GM21529 (cell line): ENCODE results near the gene ATP8A2.

Experiments
- ATAC-seq: cut with Tn5 transposase; IDR thresholded peaks from one replicate; pipeline ENCODE4 v1.9.1; 2021; ENCODE audit not compliant: unreplicated experiment

ATP8A2 gene

GRCh38 chr13:25844559-25845434, 473.0 kb downstream of the ATP8A2 start:
- no peak for ATAC-seq

DNA sequence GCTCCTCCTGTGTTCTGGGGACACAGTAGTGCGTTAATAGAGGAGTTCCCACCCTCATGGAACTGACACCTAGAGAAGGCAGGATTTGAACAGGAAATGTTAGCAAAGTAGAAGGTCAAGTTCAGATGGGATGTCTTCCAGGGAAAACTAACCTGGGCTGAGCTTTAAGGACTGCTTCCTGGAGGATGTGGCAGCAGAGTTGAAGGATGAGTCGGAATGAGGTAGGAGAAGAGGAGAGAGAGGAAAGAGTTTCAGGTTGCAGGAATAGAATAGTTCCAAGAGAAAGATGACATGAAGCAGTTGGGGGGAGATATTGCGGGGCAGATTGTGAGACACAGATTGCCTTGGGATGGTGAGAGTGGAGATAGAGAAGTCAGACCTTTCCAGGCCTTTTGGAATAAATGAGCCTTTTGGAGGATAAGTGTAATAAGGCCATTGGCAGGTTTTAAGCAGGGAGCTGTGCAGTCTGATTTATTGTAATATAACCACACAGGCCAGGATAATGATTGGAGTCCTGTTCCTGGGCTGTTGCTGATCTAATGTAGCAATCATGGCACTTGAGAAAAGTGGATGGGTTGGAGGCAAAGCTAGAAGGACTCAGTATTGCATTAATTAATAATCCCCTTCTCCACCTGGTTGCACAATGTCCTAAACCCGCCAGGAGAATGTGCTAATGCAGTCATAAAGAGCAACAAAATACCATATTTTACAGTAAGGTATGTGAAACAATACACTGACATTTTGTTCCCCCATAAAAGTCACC, 474.6 kb downstream of the ATP8A2 start:
- no peak for ATAC-seq

DNA sequence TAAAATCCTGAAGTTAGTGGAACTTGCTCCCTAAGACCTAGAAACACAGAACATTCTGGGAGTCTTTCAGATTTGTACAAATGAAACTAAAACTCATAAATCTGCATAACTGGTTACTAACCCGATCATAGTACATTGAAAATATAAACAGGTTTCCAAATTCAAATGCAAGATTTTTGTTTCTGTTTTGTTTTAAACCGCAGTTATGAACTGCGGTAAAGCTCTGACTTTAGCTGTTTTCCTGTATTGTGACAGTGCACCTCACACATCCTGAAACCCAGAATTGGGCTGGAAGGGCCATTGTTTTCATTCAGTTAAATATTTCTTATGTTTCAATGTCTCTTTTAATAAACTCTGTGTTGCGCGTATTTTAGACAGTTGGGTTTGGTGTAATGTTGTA, 475.4 kb downstream of the ATP8A2 start:
- ATAC-seq = no peak

GRCh38 chr13:25847635-25848626, 476.2 kb downstream of the ATP8A2 start:
- ATAC-seq = no peak

GRCh38 chr13:25848812-25849745, 477.3 kb downstream of the ATP8A2 start:
- no peak for ATAC-seq

DNA sequence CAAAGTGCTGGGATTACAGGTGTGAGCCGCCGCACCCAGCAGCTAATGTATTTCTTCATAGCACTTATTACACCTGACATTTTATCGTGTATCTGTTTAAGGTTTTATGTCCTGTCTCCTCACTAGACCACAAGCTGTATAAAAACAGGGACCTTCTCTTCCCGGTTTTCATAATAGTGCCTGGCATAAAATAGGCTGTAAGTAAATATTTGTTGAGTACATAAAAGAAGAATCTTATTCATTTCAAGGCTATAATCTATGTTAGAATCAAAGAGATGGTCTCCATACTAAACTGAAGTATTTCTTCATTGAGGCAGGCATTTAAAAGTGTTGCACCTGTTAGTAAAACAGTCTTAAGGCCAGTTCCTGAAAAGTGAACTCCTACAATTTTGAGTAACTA, 486.1 kb downstream of the ATP8A2 start:
- no peak for ATAC-seq

GRCh38 chr13:25859528-25859927, 487.8 kb downstream of the ATP8A2 start:
- no peak for ATAC-seq

DNA sequence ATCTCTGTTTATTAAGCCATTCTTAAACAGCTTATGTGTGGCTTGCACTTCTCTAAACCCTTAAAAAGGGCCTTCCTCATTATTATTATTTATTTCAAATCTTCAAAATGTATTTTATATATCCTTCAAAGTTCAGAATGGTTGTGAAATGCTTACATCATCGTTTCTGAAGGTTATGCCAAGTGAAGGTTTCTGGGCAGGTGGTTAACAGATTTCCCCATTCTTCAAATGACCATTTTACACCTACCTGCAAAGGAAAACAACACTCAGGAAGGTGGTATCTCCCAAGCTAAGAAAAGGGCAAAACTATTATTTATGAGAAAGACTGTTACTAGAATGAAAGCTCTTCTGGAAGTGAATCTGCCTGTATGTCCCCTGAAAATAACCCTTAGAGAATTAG, 488.5 kb downstream of the ATP8A2 start:
- ATAC-seq = no peak

DNA sequence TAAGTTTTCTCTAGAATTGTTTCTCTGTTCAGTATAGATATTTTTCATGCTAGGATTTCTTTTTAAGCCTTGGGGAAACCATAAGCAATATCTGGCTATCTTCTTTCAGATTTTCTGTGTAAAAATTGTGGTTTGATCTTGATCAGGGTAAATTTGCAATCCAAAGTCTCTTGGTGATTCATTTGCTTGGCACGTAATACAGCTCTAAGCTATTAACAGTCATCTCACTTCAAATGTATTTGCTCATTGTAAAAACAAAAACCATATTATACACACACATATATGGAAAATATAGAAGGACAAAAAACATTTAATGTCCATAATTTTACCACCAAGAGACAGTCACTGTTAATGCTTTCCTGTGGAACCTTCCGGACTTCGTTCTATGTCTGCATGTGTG, 489.1 kb downstream of the ATP8A2 start:
- no peak for ATAC-seq

DNA sequence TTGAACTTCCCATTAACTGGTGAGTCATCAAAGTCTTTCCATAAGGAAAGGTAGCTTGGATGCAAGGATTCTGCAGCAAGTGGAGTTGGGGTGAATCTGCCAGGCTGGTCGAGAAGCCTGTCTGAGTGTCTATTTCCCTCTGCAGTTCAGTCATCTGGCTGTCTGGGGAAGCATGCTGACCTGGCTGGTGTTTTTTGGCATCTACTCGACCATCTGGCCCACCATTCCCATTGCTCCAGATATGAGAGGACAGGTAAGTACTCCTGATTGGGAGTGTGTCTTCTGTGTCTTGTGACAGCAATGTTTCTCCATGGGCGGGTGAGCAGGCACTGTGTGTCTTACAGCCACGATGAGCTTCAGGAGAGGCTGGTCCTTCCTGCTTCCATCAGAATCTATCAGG, 490.4 kb downstream of the ATP8A2 start:
- no peak for ATAC-seq

DNA sequence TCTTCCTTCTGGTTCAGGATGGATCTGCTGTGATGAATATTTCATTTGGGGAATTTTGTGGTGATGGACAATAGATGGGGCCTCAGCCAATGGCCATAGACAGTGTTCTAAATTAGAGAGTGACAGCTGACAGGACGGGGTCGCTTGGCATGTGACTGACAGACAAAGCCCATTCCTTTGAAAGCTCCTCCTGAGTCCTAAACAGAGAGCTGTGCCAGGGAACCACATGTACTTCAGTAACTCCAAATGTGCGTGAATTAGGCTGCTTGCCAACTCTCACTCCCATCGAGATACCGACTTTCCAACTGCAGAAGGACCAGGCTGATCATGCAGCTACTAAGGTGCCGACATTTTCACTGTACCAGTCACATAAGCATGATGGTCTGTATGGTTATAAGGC, 492.3 kb downstream of the ATP8A2 start:
- ATAC-seq = no peak

- ATAC-seq = no peak
Observed at GRCh38 chr13:25864936-25865335, 493.2 kb downstream of the ATP8A2 start.

- ATAC-seq = no peak
Observed at GRCh38 chr13:25865391-25865790, 493.6 kb downstream of the ATP8A2 start.

DNA sequence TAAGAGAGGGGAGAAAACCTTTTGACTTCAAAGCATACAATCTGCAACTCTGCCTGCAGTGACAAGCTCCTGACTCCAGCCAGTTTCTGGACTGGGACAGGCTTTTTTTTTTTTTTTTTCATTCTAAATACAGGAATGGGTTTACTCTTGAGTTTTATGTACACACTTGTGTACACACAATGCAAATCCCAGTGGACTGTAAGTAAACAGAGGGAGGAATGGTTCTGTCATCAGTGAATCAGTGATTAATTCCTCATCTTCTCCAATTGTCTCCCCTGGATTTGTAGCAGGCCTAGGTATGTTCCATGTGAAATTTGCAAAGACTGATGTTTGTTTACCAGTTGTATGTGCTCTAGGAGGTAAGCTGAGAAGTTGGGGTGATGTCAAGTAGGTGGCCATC, 495.3 kb downstream of the ATP8A2 start:
- no peak for ATAC-seq

DNA sequence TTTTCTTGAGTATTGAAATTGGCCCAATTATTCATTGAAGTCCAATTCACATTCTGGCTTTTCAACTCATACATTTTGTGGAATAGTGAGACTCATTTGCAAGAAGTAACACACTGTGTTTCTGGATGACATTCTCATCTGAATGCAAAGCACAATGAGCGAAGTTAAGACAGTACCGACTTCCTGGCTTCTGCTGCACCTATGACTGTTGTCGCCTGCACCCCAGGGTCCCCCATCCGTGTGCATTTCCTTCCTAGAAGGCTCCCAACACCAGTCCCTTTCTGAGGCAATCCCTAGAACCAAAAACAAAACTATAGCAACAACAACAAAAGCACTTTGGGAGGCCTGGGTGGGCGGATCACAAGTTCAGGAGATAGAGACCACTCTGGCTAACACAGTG, 496.7 kb downstream of the ATP8A2 start:
- no peak for ATAC-seq

DNA sequence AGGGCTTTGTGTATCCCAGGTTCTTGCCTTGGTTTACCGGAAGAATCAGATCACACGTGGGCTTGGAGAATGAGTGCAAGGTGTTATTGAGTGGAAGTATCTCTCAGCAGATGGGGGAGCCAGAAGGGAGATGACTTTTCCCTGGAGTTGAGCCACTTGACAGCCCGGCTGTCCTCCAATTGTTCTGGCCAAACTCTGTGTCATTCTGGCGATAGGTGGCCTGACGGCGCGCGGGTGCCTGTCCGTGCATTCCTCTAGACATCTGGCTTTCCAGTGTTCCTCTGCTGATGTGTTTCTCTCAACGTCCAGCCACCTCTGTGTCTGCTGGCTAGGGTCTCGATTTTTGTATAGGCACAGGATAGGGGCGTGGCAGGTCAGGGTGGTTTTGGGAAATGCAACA, 498.2 kb downstream of the ATP8A2 start:
- no peak for ATAC-seq

DNA sequence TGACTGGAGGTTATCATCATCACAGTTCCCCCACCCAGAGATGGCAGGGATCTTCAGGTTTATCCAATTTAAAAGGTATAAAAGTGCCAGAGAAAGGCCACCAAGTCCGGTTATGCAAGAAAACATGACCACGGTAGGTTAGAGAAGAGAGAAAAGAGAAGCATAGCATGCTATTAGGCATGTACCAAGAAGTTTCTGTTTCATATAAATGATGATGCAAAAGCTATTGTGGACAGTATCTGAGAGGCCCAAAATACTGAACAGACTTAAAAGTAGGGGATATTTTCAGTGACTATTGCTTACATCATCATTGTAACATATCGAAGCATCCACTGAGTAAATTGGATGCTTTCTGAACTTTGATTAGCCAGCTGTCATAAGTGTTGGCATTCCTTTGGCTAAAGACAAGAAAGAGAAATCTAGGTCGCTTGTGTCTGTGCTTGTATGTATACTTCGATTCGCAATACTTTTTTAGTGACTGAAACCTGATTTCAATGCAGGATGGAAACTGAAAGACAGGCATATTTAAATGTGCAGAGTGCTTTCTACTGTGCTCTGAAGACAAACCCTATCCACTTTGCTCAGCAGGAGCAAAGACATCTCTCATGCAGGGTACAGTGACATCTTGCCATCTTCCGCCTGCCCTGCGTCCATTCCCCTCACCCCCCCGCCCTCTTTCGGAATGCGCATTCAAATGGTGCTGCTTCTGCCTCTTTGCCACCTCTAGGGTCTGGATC, 499.8 kb downstream of the ATP8A2 start:
- ATAC-seq = no peak

- ATAC-seq = no peak
Observed at GRCh38 chr13:25872481-25873241, 500.9 kb downstream of the ATP8A2 start.

DNA sequence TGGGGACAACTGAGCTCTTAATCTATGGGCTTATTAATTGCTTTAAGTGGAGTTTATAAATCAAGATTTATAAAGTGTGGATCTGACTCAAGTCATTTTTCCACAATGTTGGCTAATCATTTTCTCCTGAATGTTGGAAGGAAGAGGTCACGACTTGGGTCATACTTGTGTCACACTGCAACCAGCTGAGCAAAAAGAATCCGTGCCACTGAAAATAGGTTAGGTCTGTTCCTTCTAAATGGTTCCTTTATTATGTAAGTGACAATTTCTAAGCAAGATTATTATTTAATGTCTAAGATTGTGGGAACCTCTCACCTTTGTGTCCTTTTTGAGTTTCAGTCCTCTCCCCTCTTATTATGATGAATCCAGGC, 501.5 kb downstream of the ATP8A2 start:
- ATAC-seq = no peak
